ENCODE measurements around the gene GRK7.

DNA sequence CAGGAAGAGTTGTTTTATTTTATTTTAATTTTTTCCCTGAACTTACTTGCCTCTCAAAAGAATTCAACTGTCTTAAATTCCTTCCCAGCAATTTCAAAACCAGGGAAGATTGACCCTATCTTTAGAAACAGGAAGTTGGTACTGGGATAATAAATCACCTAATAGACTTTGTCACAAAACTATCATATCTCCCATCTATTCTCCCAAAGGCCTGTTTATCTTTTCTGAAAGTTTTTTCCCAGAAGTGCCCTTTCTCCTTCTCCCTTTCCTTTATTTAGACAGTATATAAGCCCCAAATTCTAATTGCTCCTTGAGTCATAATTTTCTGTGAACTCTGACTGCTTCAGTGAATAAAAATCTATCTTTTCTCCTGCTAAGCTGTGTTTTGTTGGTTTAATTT, 28.0 kb upstream of the GRK7 start:
- TF ChIP-seq, protein P1, sequence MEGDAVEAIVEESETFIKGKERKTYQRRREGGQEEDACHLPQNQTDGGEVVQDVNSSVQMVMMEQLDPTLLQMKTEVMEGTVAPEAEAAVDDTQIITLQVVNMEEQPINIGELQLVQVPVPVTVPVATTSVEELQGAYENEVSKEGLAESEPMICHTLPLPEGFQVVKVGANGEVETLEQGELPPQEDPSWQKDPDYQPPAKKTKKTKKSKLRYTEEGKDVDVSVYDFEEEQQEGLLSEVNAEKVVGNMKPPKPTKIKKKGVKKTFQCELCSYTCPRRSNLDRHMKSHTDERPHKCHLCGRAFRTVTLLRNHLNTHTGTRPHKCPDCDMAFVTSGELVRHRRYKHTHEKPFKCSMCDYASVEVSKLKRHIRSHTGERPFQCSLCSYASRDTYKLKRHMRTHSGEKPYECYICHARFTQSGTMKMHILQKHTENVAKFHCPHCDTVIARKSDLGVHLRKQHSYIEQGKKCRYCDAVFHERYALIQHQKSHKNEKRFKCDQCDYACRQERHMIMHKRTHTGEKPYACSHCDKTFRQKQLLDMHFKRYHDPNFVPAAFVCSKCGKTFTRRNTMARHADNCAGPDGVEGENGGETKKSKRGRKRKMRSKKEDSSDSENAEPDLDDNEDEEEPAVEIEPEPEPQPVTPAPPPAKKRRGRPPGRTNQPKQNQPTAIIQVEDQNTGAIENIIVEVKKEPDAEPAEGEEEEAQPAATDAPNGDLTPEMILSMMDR (IDR thresholded peaks at IDR 0.05; ENCODE audit: low read length): no peak
- TF ChIP-seq EZH2 (IDR thresholded peaks at IDR 0.05; ENCODE audit: borderline replicate concordance, low read length): no peak

All from OCI-LY1 (cell line).